Measurements from ENCODE around the gene GALNT18.

The GALNT18 gene

GRCh38 chr11:11532574-11532973, 89.2 kb downstream of the GALNT18 start:
- no peak for DNase-seq (ENCODE audit: low read depth in 3 of 3)

GRCh38 chr11:11531131-11531908, 90.5 kb downstream of the GALNT18 start:
- DNase-seq (ENCODE audit: low read depth in 3 of 3), result no peak

GRCh38 chr11:11528986-11529385, 92.8 kb downstream of the GALNT18 start:
- DNase-seq (ENCODE audit: low read depth in 3 of 3), result no peak

GRCh38 chr11:11525283-11525682, 96.5 kb downstream of the GALNT18 start:
- no peak for DNase-seq (ENCODE audit: low read depth in 3 of 3)

GRCh38 chr11:11524436-11525061, 97.3 kb downstream of the GALNT18 start:
- no peak for DNase-seq (ENCODE audit: low read depth in 3 of 3)

- DNase-seq (ENCODE audit: low read depth in 3 of 3), result no peak
Observed at GRCh38 chr11:11522591-11522990, 99.2 kb downstream of the GALNT18 start.

GRCh38 chr11:11521306-11522002, 100.4 kb downstream of the GALNT18 start:
- no peak for DNase-seq (ENCODE audit: low read depth in 3 of 3)

- DNase-seq (ENCODE audit: low read depth in 3 of 3), result no peak
Observed at GRCh38 chr11:11520231-11521015, 101.4 kb downstream of the GALNT18 start.

GRCh38 chr11:11519184-11519583, 102.6 kb downstream of the GALNT18 start:
- DNase-seq (ENCODE audit: low read depth in 3 of 3), result no peak

- DNase-seq (ENCODE audit: low read depth in 3 of 3), result no peak
Observed at GRCh38 chr11:11514246-11514645, 107.6 kb downstream of the GALNT18 start.

GRCh38 chr11:11513422-11513821, 108.4 kb downstream of the GALNT18 start:
- no peak for DNase-seq (ENCODE audit: low read depth in 3 of 3)

- DNase-seq (ENCODE audit: low read depth in 3 of 3), result no peak
Observed at GRCh38 chr11:11512929-11513328, 108.9 kb downstream of the GALNT18 start.

- no peak for DNase-seq (ENCODE audit: low read depth in 3 of 3)
Observed at GRCh38 chr11:11512502-11512901, 109.3 kb downstream of the GALNT18 start.

GRCh38 chr11:11512090-11512489, 109.7 kb downstream of the GALNT18 start:
- DNase-seq (ENCODE audit: low read depth in 3 of 3), result no peak

GRCh38 chr11:11510939-11511338, 110.9 kb downstream of the GALNT18 start:
- no peak for DNase-seq (ENCODE audit: low read depth in 3 of 3)

GRCh38 chr11:11505692-11506091, 116.1 kb downstream of the GALNT18 start:
- no peak for DNase-seq (ENCODE audit: low read depth in 3 of 3)

GRCh38 chr11:11505190-11505589, 116.6 kb downstream of the GALNT18 start:
- no peak for DNase-seq (ENCODE audit: low read depth in 3 of 3)

GRCh38 chr11:11504071-11504470, 117.7 kb downstream of the GALNT18 start:
- no peak for DNase-seq (ENCODE audit: low read depth in 3 of 3)

- no peak for DNase-seq (ENCODE audit: low read depth in 3 of 3)
Observed at GRCh38 chr11:11502263-11502861, 119.4 kb downstream of the GALNT18 start.

GRCh38 chr11:11501546-11502262, 120.1 kb downstream of the GALNT18 start:
- no peak for DNase-seq (ENCODE audit: low read depth in 3 of 3)

Data from stimulated activated CD4-positive, alpha-beta T cell treated with anti-CD3 and anti-CD28 coated beads, TNF-alpha, amount 100 ng/mL, for 24 hours (primary cell).